Measurements from ENCODE around the gene DERL3.
"Not testable (repeated sequence)": the region's sequence is repeated elsewhere in the genome, so short reads cannot be mapped to it uniquely, and the experiment has no call there.

DERL3 gene

DNA sequence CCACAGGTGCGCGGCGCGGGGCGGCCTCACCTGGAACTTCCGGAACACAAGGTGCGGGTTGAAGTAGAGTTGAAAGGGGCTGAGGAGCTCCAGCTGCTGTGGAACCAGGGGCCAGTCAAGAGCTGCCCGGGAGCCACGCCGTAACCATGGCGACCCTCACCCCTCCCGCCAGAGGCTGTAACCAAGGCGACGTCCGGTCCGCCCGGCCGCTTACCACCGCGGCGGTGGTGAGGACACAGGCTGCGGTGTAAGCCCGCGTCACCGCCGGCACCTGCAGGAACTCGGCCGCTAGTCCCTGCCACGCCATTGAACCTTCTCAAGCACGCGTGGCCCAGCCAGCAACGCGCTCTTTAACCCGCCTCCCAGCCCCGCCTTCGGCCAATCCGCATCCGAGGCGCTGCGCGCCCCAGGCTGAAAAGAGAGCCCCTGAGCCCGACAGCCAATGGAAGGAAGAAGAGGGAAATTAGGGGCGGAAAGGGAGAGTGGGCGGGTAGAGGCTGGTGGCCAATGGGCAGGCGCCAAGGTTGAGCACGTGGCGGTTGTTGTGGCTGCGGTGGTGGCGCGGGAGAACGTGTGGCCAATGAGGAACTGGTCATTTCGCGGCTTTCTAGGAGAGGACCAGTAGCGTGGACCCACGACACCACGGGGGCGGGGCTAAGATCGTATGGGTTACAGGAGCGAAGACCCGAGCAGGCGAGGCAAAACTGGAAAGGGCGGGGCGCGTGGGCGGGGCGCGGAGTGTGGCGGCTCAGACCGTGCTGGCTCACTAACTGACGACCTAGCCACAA lies at the start of gene DERL3:
DERL3 (minus strand) TSS at position 326 of the 788 bp plus-strand sequence; CDS start at position 307, 19 bp downstream.
- peak; percentile 97 for DNase-seq (ENCODE audit: low spot score)

DNA sequence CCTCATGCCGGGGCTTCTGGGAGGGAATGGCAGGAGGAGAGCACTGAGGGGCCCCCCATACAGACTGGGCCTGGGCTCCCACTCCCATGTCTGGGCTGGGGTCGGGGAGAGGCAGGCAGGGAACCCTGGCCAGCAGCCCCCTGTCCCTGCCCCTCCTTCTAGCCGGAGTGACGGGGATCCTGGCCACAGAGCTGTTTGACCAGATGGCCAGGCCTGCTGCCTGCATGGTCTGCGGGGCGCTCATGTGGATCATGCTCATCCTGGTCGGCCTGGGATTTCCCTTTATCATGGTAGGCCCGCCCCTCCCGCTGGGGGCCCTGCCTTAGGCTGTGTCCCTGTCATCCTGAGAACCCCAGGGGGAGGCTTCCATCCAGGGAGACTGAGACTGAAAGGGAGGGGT lies 45.3 kb upstream of the DERL3 start:
- no peak for DNase-seq (ENCODE audit: low spot score)

GRCh38 chr22:23883658-23884057 lies 44.9 kb upstream of the DERL3 start:
- no peak for DNase-seq (ENCODE audit: low spot score)

DNA sequence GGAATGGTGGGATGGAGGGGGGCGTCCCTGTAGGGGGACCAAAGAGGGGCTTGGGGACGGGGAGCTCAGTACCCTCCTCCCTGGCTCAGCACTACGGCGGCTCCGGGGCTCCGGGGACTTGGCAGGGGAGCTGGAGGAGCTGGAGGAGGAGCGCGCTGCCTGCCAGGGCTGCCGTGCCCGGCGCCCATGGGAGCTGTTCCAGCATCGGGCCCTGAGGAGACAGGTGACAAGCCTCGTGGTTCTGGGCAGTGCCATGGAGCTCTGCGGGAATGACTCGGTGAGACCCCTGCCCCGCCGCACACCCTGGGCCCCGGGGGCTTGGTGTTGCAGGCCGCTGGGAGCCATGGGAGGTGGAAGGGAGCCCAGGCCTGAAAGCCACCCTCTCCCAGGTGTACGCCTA lies 43.6 kb upstream of the DERL3 start:
- DNase-seq (ENCODE audit: low spot score): no peak

DNA sequence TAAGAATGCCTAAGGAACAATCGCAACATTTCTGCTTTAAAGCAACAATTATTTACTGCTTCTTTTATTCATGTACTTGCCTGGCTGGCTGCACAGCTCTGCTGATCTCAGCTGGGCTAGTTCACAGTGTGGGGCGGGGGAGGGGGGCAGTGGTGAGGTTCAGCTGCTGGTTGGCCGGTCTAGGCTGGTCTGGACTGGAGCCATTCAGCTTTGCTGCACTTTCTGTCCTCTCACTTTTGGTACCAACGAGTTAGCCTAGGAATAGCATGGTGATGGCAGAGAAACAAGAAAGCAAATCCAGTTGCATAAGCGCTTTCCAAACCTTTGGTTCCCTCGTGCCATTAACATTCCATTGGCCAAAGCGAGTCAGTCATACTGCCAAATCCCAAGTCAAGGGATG lies 39.4 kb upstream of the DERL3 start:
- DNase-seq (ENCODE audit: low spot score): no peak

DNA sequence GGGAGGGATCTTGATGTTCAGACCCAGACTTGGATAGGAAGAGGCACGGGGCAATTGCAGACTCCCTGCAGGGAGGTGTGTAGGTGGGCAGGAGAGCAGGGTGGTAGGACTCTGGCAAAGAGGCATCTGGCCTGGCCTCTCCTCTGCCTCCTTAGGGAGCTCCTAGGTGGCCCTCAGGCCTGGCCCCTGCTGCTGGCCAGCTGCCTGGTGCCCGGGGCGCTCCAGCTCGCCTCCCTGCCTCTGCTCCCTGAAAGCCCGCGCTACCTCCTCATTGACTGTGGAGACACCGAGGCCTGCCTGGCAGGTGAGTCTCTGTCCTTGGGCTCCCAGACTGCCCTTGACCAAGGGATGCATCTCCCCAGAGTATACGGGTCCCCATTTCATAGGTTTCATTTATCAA lies 38.8 kb upstream of the DERL3 start:
- DNase-seq (ENCODE audit: low spot score): no peak

DNA sequence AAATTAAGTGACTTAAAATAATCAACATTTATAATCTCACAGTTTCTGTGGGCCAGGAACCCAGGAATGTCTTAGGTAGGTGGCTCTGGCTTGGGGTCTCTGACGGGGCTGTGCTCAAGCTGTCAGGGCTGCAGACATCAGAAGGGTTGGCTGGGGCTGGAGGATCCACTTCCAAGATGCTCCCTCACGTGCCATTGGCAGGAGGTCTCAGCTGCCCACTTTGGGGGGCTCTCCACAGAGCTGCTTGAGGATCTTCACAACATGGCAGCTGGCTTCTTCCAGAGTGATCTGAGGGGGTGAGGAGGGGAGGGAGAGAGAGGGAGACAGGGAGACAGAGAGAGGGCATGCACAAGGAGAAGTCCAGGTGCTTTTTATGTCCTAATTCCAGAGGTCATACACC lies 37.0 kb upstream of the DERL3 start:
- no peak for DNase-seq (ENCODE audit: low spot score)

DNA sequence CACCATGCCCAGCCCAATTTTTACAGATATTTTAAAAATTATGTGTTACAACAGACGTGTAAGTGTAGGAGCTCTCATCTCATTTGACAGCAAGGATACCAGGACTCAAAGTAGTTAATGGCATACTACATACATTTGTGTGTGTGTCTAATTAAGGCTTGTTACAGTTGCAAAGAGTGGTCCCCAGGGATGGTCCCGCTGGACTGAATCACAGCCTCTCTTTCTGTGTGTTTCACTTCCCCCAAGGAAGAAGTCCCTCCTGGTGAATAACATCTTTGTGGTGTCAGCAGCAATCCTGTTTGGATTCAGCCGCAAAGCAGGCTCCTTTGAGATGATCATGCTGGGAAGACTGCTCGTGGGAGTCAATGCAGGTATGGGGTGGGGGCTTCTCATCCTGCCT lies 36.1 kb upstream of the DERL3 start:
- no peak for DNase-seq (ENCODE audit: low spot score)

DNA sequence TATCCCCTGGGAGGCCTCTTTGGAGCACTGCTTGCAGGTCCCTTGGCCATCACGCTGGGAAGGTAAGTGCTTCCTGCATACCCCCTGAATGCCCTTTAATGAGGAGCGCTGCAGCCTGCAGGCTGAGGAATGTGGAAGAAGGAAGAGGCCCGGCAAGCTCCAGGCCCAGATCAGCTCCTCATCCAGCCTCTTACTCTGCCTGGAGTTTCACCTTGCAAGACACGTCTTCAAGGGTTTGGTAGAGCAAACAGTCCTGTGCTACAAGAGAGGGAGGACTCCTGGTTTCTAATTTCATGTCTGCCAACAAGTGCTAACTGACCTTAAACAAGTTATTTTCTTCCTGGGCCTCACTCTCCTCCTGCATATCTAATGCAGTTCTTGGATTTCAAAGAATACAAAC lies 29.8 kb upstream of the DERL3 start:
- DNase-seq (ENCODE audit: low spot score): no peak

GRCh38 chr22:23864499-23865154 lies 25.8 kb upstream of the DERL3 start:
- DNase-seq (ENCODE audit: low spot score): not testable (repeated sequence)

DNA sequence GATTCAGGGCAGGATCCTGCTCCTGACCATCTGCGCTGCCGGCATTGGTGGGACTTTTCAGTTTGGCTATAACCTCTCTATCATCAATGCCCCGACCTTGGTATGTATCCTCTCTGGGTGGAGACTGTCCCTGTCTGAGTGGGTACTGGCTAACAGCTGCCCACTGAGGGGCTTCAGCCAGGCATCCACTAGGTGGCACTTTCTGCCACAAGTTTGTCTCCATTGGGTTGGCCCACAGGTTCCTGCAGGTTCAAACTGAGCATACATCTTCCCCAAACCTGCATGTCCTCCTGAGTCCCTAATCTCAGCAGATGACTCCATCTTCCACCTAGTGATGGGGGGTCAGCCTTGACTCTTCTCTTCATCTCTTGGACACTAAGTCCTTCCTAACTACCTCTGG lies 23.3 kb upstream of the DERL3 start:
- peak; percentile 17 for DNase-seq (ENCODE audit: low spot score)

DNA sequence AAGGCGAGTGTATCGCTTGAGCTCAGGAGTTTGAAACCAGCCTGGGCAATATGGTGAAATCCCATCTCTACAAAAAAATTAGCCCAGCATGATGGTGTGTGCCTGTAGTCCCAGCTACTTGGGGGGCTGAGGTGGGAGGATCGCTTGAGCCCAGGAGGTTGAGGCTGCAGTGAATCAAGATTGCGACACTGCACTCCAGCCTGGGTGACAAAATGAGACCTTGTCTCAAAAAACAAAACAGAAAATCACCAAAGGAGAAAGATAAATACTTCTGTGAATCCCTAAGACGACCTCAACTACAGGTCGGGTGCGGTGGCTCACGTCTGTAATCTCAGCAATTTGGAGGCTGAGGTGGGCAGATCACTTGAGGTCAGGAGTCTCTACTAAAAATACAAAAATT lies 21.4 kb upstream of the DERL3 start:
- not testable (repeated sequence) for DNase-seq (ENCODE audit: low spot score)

GRCh38 chr22:23859201-23859600 lies 20.4 kb upstream of the DERL3 start:
- no peak for DNase-seq (ENCODE audit: low spot score)

GRCh38 chr22:23858484-23858815 lies 19.6 kb upstream of the DERL3 start:
- DNase-seq (ENCODE audit: low spot score): no peak

DNA sequence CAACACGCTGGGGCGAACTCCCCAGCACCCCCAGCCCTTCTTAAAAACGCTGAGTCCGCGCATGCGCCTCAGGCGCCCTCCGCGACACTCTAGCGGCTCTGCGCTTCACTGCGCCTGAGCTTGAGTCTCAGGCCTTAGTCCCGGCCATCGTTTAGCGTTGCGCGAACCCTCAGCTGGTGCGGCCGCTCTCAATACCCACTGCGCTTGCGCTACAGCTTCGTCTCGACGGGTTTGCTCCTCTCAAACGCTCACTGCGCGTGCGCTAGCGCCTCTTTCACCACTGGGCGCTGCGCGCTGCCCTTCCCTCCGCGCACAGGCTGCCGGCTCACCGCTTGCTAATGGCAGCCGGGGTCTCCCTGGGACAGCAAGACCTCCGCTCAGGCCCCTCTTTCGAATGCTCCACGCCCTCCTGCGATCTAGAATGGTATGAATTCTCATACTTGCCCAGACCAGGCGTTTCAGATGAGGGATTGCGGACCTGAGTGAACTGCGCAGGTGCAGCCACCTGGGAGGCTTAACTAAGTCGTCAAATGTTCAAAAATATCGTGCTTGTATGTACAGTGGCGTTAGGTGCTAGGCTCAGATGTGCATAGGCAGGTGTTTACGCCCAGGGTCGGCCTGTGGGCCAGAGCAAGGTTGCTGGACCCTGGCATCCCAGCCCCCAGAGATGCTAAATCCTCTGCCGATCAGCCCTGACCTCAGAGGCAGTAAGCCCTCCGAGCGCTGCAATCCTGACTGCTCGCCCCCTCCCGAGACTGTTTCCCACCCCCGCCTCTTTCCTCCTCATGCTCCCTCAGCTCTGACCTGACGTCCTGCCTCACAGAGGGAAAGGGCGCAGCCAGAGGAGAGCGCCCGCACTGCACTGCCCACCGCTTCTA lies 19.0 kb upstream of the DERL3 start, which contains the start of gene SLC2A11:
SLC2A11 (plus strand) TSS at position 270 of the 878 bp plus-strand sequence; CDS start at position 395, 125 bp downstream.
- DNase-seq (ENCODE audit: low spot score): peak; percentile 96

DNA sequence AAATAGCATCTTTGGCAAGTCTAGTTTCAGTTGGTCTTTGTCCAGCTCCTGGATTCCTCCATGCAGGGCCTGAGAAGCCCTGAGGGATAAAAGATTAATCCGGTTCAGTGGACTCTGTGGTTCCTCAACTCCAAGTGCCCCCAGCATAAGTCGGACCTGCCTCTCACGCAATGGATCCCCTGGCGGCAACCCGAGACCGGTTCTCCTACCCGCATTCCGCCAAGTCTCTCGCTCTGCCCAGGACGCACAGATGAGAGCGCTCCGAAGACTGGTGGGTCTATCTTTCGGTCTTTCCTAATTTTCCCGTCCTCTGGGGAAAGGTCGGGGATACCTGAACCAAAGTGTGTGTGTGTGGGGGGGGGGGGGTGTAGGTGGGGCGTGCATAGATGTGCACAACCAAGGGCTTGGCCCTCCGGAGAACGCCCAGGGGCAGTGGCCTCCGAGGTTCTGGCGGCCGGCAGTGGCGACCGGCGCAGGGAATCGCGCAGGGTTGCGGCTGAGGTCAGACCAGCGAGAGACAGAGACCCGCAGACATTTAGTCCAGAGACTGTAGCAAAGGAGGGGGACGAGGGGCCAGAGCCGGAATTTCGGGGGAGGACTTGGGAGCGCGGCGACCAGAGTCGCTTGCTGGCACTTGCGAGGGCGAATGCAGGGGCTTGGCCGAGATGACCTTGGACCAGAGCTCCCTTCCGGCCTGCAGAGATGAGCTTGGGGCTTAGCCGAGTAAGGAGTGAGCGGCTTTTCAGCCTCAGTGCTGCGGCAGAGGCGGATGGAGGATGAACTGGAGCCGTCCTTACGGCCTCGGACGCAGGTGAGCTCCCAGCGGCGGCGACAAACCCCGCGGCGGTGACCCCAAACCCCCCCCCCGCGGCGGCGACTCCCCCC lies 18.2 kb upstream of the DERL3 start:
- DNase-seq (ENCODE audit: low spot score): no peak

GRCh38 chr22:23850136-23850611 lies 11.4 kb upstream of the DERL3 start:
- no peak for DNase-seq (ENCODE audit: low spot score)

- peak; percentile 85 for DNase-seq (ENCODE audit: low spot score)
These were observed 10.5 kb upstream of the DERL3 start for GRCh38 chr22:23849009-23850006.

DNA sequence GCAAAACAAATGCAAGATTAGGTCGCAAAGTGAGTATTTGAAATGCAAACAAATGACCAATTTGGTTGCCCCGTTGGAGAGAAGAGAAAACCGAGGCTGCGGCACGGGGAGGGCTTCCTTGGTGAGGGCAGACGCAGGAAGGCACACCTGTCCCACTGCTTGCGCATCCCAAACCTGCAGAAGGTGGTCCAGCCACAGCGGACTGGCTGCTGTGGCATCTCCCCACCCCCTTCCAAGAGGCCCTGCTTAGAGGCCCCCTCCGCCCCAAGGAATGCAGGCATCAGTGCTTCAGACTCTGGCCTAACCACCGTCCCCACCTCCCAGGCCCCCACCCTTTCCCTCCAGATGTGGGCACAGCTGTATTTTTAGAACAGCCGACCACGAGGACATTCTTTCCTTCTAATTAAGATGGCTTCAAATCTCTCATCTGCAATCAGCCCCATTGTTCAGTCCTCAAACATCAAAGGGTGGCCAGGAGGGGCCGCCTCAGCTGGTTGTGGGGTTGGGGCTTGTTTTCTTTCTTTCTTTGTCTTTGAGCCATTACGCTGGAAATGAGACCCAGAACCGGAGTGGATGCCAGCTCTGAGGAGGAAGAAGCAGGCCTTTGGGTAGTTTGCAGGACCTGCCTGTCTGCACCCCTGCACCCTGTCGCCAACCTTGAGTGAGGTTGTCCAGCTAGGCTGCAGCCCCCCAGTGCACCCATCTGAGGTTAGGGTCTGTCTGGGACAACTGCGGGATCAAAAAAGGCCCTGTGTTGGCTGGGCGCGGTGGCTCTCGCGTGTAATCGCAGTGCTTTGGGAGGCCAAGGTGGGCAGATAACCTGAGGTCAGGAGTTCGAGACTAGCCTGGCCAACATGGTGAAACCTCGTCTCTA lies 9.4 kb upstream of the DERL3 start:
- DNase-seq (ENCODE audit: low spot score): no peak

Measured in CD4-positive, alpha-beta T cell treated with Interleukin-15 for 4 hours (primary cell).